Measurements from ENCODE around the gene AGL. TPM values are rescaled to one million over a fixed set of nuclear protein-coding genes. Genes with fewer than 3 reads are reported as not detected.

AGL gene
- 5.3 TPM in 2 replicates for total RNA-seq

GRCh38 chr1:99849744-99850458, at the start of gene AGL:
Gene AGL (plus strand): TSS chr1:99850361. CDS start chr1:99851043, 682 bp downstream.

GRCh38 chr1:99969729-99970621, 119.8 kb downstream of the AGL start, which contains the start of gene SLC35A3:
Gene SLC35A3 (plus strand): TSS chr1:99969996. CDS start chr1:99993555, 23,559 bp downstream.

Other genes starting within 250 kb of the AGL start
- 1.2 and 3.2 TPM in 2 replicates for gene PALMD, start 204.2 kb upstream of the AGL start, total RNA-seq
- 6.9 and 16.6 TPM in 2 replicates for gene FRRS1, start 83.7 kb upstream of the AGL start, total RNA-seq
- gene SLC35A3, start 119.6 kb downstream of the AGL start, total RNA-seq: 14.7 and 15.6 TPM in 2 replicates